ENCODE data around the gene C1GALT1.

DNA sequence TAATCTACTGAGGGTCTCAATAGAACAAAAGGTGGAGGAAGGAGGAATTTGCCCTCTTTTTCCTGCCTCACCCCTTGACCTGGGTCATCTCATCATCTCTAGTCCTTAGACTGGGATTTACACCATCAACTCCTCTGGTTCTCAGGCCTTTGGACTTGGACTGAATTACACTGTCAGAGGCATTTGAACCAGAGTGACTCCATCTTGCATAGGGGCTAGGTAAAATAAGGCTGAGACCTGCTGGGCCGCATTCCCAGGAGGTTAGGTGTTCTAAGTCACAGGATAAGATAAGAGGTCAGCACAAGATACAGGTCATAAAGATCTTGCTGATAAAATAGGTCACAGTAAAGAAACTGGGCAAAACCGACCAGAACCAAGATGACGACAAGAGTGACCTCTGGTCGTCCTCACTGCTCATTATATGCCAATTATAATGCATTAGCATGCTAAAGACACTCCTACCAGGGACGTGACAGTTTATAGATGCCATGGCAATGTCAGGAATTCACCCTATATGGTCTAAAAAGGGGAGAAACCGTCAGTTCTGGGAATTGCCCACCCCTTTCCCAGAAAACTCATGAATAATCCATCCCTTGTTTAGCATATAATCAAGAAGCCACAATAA lies 84.0 kb downstream of the C1GALT1 start:
- TF ChIP-seq, protein P1, sequence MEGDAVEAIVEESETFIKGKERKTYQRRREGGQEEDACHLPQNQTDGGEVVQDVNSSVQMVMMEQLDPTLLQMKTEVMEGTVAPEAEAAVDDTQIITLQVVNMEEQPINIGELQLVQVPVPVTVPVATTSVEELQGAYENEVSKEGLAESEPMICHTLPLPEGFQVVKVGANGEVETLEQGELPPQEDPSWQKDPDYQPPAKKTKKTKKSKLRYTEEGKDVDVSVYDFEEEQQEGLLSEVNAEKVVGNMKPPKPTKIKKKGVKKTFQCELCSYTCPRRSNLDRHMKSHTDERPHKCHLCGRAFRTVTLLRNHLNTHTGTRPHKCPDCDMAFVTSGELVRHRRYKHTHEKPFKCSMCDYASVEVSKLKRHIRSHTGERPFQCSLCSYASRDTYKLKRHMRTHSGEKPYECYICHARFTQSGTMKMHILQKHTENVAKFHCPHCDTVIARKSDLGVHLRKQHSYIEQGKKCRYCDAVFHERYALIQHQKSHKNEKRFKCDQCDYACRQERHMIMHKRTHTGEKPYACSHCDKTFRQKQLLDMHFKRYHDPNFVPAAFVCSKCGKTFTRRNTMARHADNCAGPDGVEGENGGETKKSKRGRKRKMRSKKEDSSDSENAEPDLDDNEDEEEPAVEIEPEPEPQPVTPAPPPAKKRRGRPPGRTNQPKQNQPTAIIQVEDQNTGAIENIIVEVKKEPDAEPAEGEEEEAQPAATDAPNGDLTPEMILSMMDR (IDR thresholded peaks at IDR 0.05; ENCODE audit: low read depth, low read length) = no peak
- no peak for TF ChIP-seq POLR2A (IDR thresholded peaks at IDR 0.05; ENCODE audit: extremely low read depth, insufficient read length)
- TF ChIP-seq, protein P2, sequence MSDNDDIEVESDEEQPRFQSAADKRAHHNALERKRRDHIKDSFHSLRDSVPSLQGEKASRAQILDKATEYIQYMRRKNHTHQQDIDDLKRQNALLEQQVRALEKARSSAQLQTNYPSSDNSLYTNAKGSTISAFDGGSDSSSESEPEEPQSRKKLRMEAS (IDR thresholded peaks at IDR 0.05; ENCODE audit: low read depth, low read length) = no peak

All from NB4 (cell line).